ENCODE results near the gene CR1L. TPM values are rescaled to one million over a fixed set of nuclear protein-coding genes. Genes with fewer than 3 reads are reported as not detected.
A peak's percentile ranks its signal among the peaks of the same experiment; 100 is the strongest.
"Not testable (repeated sequence)": the region's sequence is repeated elsewhere in the genome, so short reads cannot be mapped to it uniquely, and the experiment has no call there.

The CR1L gene
- total RNA-seq, 1 donor from 2014 or later: not detected

DNA sequence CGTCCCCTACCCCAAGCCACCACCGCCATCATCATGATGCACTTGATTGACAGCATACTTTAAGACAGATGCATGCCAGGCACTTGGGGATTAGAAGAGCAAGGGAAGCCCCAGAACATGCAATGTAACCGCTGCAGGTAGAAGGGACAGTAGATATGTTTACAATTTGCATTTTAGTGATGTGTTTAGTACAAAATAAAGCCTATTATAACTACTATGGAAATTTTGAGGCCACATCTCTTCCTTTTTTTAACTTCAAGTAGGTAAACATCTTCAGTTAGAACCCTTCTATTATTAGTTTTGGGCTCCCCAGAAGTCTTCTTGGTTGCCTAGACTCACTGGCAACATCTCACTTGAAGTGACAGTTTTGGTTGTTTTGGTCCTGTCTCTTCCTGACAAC, 25.3 kb downstream of the CR1L start:
- H3K36me3 Mint-ChIP-seq (ENCODE audit: low read depth): no peaks in the 10 kb centered on the region
- H3K4me1 Mint-ChIP-seq (ENCODE audit: low read depth): no peaks in the 10 kb centered on the region
- H3K9me3 Mint-ChIP-seq (ENCODE audit: low read depth): peaks cover 7% of the 10 kb centered on the region
- H3K27ac Mint-ChIP-seq (ENCODE audit: unreplicated experiment): no peak overlapping the region
- H3K27me3 Mint-ChIP-seq (ENCODE audit: low read depth): peaks cover 24% of the 10 kb centered on the region
- no peak overlapping the region for H3K4me3 Mint-ChIP-seq (ENCODE audit: unreplicated experiment)
- TF ChIP-seq, protein P1, sequence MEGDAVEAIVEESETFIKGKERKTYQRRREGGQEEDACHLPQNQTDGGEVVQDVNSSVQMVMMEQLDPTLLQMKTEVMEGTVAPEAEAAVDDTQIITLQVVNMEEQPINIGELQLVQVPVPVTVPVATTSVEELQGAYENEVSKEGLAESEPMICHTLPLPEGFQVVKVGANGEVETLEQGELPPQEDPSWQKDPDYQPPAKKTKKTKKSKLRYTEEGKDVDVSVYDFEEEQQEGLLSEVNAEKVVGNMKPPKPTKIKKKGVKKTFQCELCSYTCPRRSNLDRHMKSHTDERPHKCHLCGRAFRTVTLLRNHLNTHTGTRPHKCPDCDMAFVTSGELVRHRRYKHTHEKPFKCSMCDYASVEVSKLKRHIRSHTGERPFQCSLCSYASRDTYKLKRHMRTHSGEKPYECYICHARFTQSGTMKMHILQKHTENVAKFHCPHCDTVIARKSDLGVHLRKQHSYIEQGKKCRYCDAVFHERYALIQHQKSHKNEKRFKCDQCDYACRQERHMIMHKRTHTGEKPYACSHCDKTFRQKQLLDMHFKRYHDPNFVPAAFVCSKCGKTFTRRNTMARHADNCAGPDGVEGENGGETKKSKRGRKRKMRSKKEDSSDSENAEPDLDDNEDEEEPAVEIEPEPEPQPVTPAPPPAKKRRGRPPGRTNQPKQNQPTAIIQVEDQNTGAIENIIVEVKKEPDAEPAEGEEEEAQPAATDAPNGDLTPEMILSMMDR (IDR thresholded peaks at IDR 0.05): no peak
- DNase-seq (ENCODE audit: low spot score): no peak

DNA sequence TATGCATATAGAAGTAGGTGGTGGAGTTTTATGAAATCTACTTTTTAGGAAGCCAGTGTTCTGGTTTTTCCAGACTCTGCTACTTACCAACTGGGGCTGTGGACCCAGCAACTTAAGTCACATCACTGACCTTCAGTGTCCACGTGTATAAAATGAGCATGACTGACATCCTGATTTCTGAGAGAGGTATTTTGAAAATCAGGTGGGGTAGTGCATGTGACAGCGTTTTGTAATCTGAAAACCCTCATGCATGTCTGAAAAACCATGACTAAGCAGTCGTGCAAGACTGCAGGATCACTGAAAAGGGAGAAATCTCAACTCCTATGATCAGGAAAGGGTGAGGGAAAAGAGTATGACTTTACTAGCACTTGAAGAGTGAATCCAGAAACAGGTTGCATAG, 26.1 kb downstream of the CR1L start:
- Mint-ChIP-seq H3K4me3 (ENCODE audit: unreplicated experiment) (no peak overlapping the region), H3K27ac (ENCODE audit: unreplicated experiment) (no peak overlapping the region), H3K9me3 (ENCODE audit: low read depth) (peaks cover 6% of the 10 kb centered on the region), H3K4me1 (ENCODE audit: low read depth) (no peaks in the 10 kb centered on the region), H3K27me3 (ENCODE audit: low read depth) (peaks cover 24% of the 10 kb centered on the region), H3K36me3 (ENCODE audit: low read depth) (no peaks in the 10 kb centered on the region)
- no peak for DNase-seq (ENCODE audit: low spot score)
- TF ChIP-seq, protein P1 (IDR thresholded peaks at IDR 0.05): no peak

DNA sequence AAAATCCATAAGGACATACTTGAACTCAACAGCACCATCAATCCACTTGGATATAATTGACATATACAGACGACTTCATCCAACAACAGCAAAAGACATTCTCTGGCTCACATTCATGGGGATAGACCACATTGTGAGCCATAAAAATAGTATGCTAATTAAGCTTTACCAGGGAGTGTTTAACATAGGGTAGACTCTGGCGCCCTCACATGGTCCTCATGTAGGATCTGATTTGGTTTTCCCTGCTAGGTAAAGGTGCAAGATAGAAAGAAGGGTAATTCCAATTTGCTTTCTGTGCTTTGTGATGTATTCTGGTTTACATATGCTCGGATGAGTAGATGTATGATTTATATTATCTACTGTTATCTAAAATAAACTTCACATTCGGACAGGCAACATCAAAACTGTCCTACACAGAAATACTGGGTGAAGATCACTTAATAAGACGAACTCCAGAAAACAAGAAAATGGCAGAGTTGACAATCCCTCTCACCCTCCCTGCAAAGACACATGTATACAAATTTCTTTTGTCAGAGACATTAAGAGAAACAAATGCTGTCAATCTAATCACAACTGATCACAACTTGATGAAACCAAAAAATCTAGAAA, 27.7 kb downstream of the CR1L start:
- TF ChIP-seq, protein P1 (IDR thresholded peaks at IDR 0.05): peak; percentile 56
- Mint-ChIP-seq H3K4me3 (ENCODE audit: unreplicated experiment) (no peak overlapping the region), H3K27ac (ENCODE audit: unreplicated experiment) (no peak overlapping the region), H3K4me1 (ENCODE audit: low read depth) (no peaks in the 10 kb centered on the region), H3K36me3 (ENCODE audit: low read depth) (no peaks in the 10 kb centered on the region), H3K9me3 (ENCODE audit: low read depth) (no peaks in the 10 kb centered on the region), H3K27me3 (ENCODE audit: low read depth) (peaks cover 20% of the 10 kb centered on the region)
- no peak for DNase-seq (ENCODE audit: low spot score)

DNA sequence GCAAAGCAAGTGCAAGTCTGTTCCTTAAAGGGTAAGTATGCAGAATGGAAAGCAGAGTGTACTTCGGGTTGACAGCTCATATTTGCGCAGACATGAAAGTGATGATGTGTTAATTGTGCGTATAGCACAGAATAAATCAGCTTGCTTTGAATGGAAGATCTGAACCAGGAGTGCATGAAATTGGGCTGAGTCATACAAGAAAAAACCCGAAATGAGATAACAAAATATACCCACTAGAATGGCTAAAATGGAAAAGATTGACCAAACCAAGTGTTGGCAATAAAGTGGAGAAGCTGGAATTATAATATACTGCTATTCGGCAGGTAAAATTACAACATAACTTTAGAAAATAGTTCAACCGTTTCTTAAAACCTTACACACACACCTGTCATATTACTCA, 28.5 kb downstream of the CR1L start:
- Mint-ChIP-seq H3K36me3 (ENCODE audit: low read depth) (no peaks in the 10 kb centered on the region), H3K9me3 (ENCODE audit: low read depth) (no peaks in the 10 kb centered on the region), H3K4me1 (ENCODE audit: low read depth) (no peaks in the 10 kb centered on the region), H3K27ac (ENCODE audit: unreplicated experiment) (no peak overlapping the region), H3K4me3 (ENCODE audit: unreplicated experiment) (no peak overlapping the region), H3K27me3 (ENCODE audit: low read depth) (peaks cover 18% of the 10 kb centered on the region)
- TF ChIP-seq, protein P1 (IDR thresholded peaks at IDR 0.05): no peak
- DNase-seq (ENCODE audit: low spot score): no peak

DNA sequence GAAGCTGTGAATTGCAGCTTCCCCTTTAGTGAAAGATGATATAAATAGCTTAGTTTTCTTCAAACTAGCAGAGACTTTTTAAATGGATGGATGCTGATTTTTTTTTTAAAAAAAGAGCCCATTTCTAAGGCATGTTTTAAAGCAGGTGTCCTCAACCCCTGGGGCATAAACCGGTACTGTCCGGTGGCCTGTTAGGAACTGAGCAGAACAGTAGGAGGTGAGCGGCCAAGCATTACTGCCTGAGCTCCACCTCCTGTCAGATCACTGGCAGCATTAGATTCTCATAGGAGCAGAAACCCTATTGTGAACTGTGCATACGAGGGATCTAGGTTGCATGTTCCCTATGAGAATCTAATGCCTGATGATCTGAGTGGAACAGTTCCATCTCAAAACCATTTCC, 31.2 kb downstream of the CR1L start:
- Mint-ChIP-seq H3K27ac (ENCODE audit: unreplicated experiment) (no peak overlapping the region), H3K36me3 (ENCODE audit: low read depth) (no peaks in the 10 kb centered on the region), H3K9me3 (ENCODE audit: low read depth) (no peaks in the 10 kb centered on the region), H3K27me3 (ENCODE audit: low read depth) (peaks cover 12% of the 10 kb centered on the region), H3K4me1 (ENCODE audit: low read depth) (peaks cover 18% of the 10 kb centered on the region), H3K4me3 (ENCODE audit: unreplicated experiment) (no peak overlapping the region)
- DNase-seq (ENCODE audit: low spot score): no peak
- TF ChIP-seq, protein P1 (IDR thresholded peaks at IDR 0.05): no peak

DNA sequence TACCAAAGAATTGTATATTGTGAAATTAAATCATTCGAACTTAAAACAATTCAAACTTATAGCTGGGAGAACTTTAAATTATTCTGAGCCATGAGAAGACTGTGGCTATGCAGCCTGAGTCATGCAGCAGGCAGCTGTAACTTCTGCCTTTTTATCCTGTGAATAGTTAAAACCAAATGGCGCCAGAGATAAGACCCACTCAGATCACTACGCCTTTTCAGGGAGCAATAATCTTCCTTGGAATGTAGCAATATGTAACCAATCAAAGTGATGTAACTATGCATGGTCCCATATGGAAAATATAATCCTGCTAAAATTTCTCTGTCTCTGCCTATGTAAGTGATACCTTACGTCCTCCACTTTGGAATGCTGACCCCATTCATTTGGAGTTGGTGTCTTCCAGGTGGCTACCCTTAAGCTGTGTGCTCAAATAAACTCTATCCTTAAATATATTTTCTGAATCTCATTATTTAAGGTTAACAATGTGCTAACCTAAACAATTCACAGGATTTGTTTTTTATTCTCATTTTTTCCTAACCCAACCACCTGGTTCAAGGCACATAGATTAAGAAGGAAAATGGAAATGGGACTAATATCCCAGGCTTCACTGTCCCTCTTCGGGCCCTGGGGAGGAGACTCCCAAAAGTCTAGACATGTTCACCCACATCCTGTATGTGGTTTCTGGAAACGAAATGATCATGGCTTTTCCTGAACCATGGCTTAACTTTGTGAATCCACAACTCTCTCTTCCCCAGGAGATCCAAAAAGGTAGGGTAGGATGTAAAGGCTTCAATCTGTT, 35.9 kb downstream of the CR1L start:
- not testable (repeated sequence) for H3K4me3 Mint-ChIP-seq (ENCODE audit: unreplicated experiment); DNase-seq (ENCODE audit: low spot score); H3K9me3 Mint-ChIP-seq (ENCODE audit: low read depth); H3K36me3 Mint-ChIP-seq (ENCODE audit: low read depth); H3K27me3 Mint-ChIP-seq (ENCODE audit: low read depth)
- Mint-ChIP-seq H3K27ac (ENCODE audit: unreplicated experiment) (peak overlapping the region; percentile 65), H3K4me1 (ENCODE audit: low read depth) (peaks cover 24% of the 10 kb centered on the region)

DNA sequence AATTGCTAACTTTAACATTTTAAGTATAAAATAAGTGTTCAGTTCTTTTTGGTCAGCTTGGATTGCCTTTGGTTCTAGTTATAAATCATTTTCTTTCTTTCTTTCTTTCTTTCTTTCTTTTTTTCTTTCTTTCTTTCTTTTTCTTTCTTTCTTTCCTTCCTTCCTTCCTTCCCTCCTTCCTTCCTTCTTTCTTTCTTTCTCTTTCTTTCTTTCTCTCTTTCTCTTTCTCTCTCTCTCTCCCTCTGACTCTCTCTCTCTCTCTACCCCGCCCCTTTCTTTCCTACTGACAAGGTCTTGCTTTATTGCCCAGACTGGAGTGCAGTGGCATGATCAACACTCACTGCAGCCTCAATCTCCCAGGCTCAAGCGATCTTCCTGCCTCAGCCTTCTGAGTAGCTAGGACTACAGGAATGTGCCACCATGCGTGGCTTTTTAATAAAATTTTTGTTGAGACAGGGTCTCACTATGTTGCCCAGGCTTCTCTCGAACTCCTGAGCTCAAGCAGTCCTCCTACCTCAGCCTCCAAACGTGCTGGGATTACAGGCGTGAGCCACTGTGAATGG, 38.0 kb downstream of the CR1L start:
- H3K4me3 Mint-ChIP-seq (ENCODE audit: unreplicated experiment); DNase-seq (ENCODE audit: low spot score); H3K36me3 Mint-ChIP-seq (ENCODE audit: low read depth); H3K27me3 Mint-ChIP-seq (ENCODE audit: low read depth); H3K9me3 Mint-ChIP-seq (ENCODE audit: low read depth): not testable (repeated sequence)
- H3K27ac Mint-ChIP-seq (ENCODE audit: unreplicated experiment): peak overlapping the region; percentile 57
- H3K4me1 Mint-ChIP-seq (ENCODE audit: low read depth): peaks cover 24% of the 10 kb centered on the region

DNA sequence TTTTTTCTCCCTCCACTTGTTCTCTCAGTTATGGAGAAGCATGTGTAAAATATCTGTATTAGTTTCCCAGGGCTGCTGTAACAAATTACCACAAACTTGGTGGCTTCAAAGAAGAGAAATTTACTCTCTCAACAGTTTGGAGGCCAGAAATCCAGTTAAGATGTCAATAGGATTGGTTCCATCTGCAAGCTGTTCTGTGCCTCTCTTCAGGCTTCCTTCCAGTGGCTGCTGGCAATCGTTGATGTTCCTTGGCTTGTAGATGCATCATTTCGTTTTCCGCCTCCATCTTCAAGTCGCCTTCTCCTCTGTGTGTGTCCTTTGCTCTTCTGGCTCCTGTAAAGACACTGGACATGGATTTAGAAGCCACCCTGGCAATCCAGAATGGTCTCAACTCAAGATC, 45.6 kb downstream of the CR1L start:
- DNase-seq (ENCODE audit: low spot score); H3K9me3 Mint-ChIP-seq (ENCODE audit: low read depth); H3K4me3 Mint-ChIP-seq (ENCODE audit: unreplicated experiment); H3K36me3 Mint-ChIP-seq (ENCODE audit: low read depth); H3K4me1 Mint-ChIP-seq (ENCODE audit: low read depth); H3K27ac Mint-ChIP-seq (ENCODE audit: unreplicated experiment): not testable (repeated sequence)
- H3K27me3 Mint-ChIP-seq (ENCODE audit: low read depth): peaks cover 25% of the 10 kb centered on the region

All from chondrocyte (in vitro differentiated cells).